Epithelial cell of esophagus (primary cell): Measurements from ENCODE around the gene SFN.

Experiments
- DNase-seq: peaks from one replicate; pipeline ENCODE4 v3.0.0; 2010; ENCODE audit warnings: low read depth
- H3K4me3 ChIP-seq: 2 replicates; pipeline ENCODE4 v1.5.1; 2011; ENCODE audit warnings: mild to moderate bottlenecking, low read length, control low read depth
- CTCF ChIP-seq: IDR thresholded peaks from 2 replicates; pipeline ENCODE4 v1.5.1; 2011; ENCODE audit warnings: low read depth, mild to moderate bottlenecking, low read length, control low read depth, inconsistent platforms; ENCODE audit not compliant: insufficient read depth; ENCODE audit errors: missing control alignments

SFN gene

GRCh38 chr1:26826261-26827105 is 36.5 kb upstream of the SFN start, which contains the start of gene ZDHHC18:
TSS of gene ZDHHC18 (plus strand) at chr1:26826688. CDS start at chr1:26826805, 117 bp downstream.
- H3K4me3 ChIP-seq: peak within 1 kb of the TSS; percentile 62
- DNase-seq: peak; percentile 66
- peak; percentile 17 for TF ChIP-seq CTCF

DNA sequence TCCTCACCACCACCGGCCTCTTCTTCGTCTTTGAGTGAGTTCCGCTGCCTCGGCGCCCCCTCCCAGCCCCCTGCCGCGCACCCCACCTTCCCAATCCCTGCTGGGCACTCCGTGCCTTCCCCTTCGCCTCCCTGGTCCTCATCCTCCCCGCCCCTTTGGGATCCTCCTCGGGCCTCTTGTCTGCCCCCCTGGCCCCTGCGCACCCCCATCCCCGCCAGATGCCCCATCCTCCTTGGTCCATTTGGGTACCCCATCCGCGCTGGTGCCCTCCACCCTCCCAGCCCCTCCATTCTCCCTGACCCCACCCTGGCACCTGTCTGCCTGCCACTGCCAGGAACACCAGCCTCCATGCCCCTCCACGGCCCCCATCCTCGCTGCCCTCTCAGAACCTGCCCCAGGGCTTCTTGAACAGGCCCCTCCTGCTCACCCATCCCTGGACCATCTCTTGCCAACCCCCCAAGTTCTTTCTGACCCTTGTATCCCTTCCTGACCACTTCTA is 35.8 kb upstream of the SFN start:
- TF ChIP-seq CTCF: no peak
- no peak for DNase-seq
- H3K4me3 ChIP-seq: peak overlapping the region; percentile 62

DNA sequence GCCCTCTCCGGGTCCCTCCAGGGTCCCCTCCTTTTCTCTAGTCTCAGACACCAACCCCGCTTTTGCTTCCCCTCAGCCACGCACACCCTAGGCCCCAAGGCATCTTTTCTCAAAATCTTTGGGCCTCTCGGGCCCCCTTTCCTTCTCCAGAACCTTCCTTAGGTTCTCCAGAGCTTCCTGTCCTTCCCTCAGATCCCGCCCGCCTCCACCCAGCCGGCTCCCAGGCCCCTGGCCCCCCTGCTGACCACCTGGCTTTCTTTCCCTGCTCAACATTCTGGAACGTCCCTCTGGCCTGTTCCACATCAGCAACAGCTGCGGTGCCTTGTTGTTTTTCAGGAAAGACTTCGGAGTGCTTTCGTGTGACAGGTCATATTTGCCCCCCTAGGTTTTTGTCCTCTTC is 35.3 kb upstream of the SFN start:
- no peak for TF ChIP-seq CTCF
- H3K4me3 ChIP-seq: peak overlapping the region; percentile 62
- DNase-seq: no peak

GRCh38 chr1:26828411-26828991 is 34.4 kb upstream of the SFN start:
- no peak for DNase-seq
- TF ChIP-seq CTCF: no peak
- H3K4me3 ChIP-seq: peak overlapping the region; percentile 14

GRCh38 chr1:26829184-26829911 is 33.6 kb upstream of the SFN start:
- TF ChIP-seq CTCF: no peak
- no peak for DNase-seq
- no peak overlapping the region for H3K4me3 ChIP-seq

GRCh38 chr1:26831059-26831458 is 31.9 kb upstream of the SFN start:
- TF ChIP-seq CTCF: no peak
- DNase-seq: no peak
- no peak overlapping the region for H3K4me3 ChIP-seq
